Tibial nerve (tissue), 3 donors: Measurements from ENCODE around the gene C1orf216.

Experiments used
- CTCF ChIP-seq, 5 experiments: fragments of 200-600 bp in 3 of 5; fragments of 450-650 bp in 2 of 5; sonication (generic) in 3 of 5; IDR thresholded peaks; one replicate each; pipeline ENCODE4 v1.5.1; 2016 to 2019; ENCODE audit warnings: antibody characterized with exemption in 5 of 5, mild to moderate bottlenecking in 3 of 5, moderate library complexity in 2 of 5
- POLR2A ChIP-seq, 2 donors: fragments of 450-650 bp; IDR thresholded peaks; one replicate each; pipeline ENCODE4 v1.6.1; 2017; ENCODE audit warnings: antibody characterized with exemption in 2 of 2, mild to moderate bottlenecking in 2 of 2, moderate library complexity in 2 of 2

GRCh38 chr1:35683012-35683411, 35.7 kb downstream of the C1orf216 start:
- TF ChIP-seq CTCF (IDR thresholded peaks at IDR 0.05) = no peak
- TF ChIP-seq POLR2A (IDR thresholded peaks at IDR 0.05) = no peak
